GM12892 (cell line): ENCODE data around the gene KLHL5.

ENCODE experiments used
- POLR2A ChIP-seq: IDR thresholded peaks from 2 replicates; pipeline ENCODE4 v1.6.1; 2011; ENCODE audit warnings: low read depth, low read length, control low read depth
- POLR2AphosphoS5 ChIP-seq: IDR thresholded peaks from 2 replicates; pipeline ENCODE4 v1.6.1; 2011; ENCODE audit warnings: low read depth, low read length, control low read depth

- no peak for TF ChIP-seq POLR2AphosphoS5
- TF ChIP-seq POLR2A: no peak
Observed at GRCh38 chr4:39096847-39097246, 34.8 kb downstream of the KLHL5 start.
